Endometrial microvascular endothelial cells (primary cell): ENCODE data around the gene PTPN12. TPM values are rescaled to one million over a fixed set of nuclear protein-coding genes. Genes with fewer than 3 reads are reported as not detected.
"Not testable (repeated sequence)": the region's sequence is repeated elsewhere in the genome, so short reads cannot be mapped to it uniquely, and the experiment has no call there.

Experiments
- in situ Hi-C: cut with HindIII; loops from 2 replicates; pipeline ENCODE4 v1.10.0; 2017; ENCODE audit warnings: low sequenced_read_pairs, low pct_unique_long_range_greater_than_20kb; ENCODE audit errors: inconsistent ontology term
- total RNA-seq: library from RNA; depleted of rRNA; stranded (reverse); fragments of >200 nt; gene quantifications from one replicate; pipeline ENCODE4 v1.2.3, GENCODE V29; 2015; ENCODE audit errors: inconsistent ontology term

PTPN12 gene
- total RNA-seq, 1 donor from 2014 or later, result 73.5 TPM

GRCh38 chr7:77536413-77537135 is 521 bp upstream of the PTPN12 start:
- in situ Hi-C loops, result no loop called here

- in situ Hi-C loops, result no loop called here
These were observed 734 bp downstream of the PTPN12 start for GRCh38 chr7:77537778-77538280.

DNA sequence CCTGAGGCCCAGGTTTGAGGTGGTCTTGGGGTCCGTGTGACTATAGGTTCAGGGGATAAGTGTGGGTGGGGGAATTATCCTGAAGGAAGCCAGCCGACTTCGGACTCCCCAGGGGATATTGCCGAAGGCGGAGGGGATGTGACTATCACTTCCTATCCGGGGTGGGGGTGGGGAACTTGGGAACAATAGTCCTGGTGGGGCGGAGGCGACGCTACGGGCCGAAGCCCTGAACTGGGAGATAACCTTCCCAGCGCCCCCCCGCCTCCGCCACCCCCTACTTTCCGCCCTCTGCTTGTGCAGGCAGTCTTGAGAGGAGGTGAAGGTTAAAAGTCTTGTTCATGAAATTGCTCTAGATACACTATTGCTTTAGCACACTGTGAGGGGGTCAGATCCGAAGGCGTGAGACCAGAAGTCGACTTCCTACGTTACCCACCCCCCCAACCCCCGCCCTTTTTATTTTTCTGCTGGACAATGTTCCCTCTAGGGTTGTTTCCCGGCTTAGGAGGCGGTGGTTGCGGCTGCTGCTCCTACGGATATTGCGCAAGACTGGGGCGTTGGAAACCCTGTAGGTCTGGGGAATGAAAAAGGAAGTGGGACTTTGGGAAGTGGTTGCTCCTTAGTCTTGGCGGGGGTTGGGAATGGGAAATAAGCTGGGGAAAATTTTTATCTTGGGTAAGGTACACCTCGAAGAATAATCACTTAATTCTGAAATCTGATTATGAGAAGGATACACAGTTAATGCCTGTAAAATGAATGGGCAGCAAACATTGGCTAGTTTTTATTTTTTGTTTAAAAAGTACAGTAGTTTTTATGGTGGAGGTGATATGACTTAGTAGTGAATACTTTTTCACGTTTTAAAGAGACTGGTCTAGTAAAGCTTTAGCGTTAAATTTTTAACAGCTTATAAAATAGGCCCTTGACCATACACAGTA is 1.5 kb downstream of the PTPN12 start:
- in situ Hi-C loops, result no loop called here

DNA sequence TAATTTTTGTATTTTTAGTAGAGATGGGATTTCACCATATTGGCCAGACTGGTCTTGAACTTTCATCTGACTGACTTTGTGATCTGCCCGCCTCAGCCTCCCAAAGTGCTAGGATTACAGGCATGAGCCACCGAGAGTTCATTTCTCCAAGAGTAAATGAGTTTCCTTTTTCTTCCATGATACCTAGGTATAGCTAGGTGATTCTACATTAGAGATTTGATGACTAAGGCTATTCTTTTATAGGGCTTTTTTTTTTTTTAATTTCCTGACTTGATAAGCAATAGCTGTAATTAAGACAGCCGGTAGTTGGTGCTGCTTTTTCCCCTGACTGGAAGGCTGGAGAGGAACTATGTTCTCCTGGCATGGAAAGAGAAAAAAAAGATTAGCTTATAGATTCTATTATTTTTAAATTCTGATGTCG is 3.3 kb downstream of the PTPN12 start:
- in situ Hi-C loops, result no loop called here

- in situ Hi-C loops, result not testable (repeated sequence)
These were observed 3.9 kb downstream of the PTPN12 start for GRCh38 chr7:77540993-77541392.

- in situ Hi-C loops, result no loop called here
These were observed 5.3 kb downstream of the PTPN12 start for GRCh38 chr7:77542409-77542808.

DNA sequence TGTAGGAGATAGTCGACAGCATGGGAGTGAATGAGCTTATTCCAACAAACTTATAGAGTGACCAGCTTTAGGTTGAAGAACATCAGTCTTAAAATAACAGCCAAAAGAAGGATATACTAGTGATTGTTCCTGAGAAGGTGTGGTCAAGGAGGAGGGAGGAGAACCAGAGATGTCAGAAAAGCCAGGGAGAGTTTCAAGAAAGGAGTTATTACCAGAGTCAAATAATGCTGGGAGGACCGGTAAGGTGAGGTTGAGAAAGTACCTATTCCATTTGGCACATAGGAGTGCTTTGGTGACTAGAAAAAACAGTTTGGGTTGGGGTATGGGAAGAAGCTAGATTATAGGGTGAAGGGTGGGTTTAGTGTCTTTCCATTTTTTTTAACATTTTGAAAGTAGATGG is 5.8 kb downstream of the PTPN12 start:
- in situ Hi-C loops, result no loop called here

GRCh38 chr7:77543910-77544309 is 6.8 kb downstream of the PTPN12 start:
- in situ Hi-C loops, result no loop called here

DNA sequence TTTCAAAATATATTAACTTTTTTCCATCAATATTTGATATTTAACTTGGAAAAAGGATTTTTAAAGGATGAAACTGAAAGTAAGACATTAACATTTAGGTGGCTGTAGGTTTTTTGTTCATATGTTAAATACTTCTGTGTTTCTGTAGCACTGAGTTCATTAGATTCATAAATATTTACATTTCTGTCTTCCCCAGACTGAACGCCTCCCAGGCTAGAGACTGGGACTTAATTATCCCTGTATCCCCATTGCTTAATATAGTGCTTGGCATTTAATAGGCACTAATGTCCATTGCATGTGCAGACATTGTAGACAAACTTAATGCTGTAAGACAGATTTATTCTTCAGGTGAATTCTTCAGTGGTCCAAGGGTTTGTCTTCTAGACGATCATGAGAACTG is 7.4 kb downstream of the PTPN12 start:
- in situ Hi-C loops, result no loop called here

- in situ Hi-C loops, result no loop called here
These were observed 11.1 kb downstream of the PTPN12 start for GRCh38 chr7:77548206-77548605.

DNA sequence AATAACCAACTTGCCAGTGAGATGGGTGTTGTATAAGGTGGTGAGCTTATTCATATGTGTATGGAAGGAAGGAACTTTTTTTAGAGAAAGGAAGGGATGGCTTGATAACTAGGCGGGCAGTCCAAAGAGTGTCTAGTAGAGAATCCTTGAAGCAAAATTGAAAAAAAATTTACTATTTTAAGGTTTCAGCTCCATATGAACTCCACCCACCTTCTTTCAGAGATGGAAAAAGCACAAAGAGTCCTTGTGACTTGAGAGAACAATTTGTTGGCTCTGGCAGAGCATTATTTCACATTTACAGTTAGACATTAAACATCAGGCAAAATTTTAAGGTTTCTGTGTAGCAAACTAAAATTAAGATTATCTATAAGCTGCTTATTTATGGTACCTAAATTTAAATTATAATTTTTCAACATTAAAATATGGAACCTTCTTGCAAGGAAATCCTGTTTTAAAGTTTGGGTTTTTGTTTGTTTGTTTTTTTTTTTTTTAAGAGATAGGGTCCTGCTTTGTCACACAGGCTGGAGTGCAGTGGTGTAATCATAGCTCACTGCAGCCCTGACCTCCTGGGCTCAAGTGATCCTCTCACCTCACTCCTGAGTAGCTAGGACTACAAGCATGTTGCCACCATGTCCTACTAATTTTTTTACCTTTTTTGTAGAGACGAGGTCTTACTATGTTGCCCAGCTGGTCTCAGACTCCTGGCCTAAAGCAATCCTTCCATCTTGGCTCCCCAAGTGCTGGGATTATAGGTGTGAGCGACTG is 12.2 kb downstream of the PTPN12 start:
- in situ Hi-C loops, result no loop called here

DNA sequence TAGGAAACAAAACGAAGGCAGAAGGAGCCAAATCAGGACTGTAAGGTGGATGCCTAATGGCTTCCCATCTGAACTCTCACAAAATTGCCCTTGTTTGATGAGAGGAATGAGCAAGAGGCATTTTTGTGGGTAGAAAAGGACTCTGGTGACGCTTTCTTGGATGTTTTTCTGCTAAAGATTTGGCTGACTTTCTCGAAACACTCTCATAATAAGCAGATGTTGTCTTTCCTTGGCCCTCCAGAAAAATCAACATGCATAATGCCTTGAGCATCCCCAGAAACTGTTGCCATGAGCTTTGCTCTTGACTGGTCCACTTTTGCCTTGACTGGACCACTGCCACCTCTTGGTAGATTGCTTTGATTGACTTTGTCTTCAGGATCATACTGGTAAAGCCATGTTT is 13.5 kb downstream of the PTPN12 start:
- in situ Hi-C loops, result loop anchor here (10.0 kb wide), 1 partner anchor 136 kb away; the partner anchor contains the start of gene GSAP

GRCh38 chr7:77553123-77553522 is 16.0 kb downstream of the PTPN12 start:
- in situ Hi-C loops, result loop anchor here (10.0 kb wide), 1 partner anchor 138 kb away; the partner anchor contains the start of gene GSAP

DNA sequence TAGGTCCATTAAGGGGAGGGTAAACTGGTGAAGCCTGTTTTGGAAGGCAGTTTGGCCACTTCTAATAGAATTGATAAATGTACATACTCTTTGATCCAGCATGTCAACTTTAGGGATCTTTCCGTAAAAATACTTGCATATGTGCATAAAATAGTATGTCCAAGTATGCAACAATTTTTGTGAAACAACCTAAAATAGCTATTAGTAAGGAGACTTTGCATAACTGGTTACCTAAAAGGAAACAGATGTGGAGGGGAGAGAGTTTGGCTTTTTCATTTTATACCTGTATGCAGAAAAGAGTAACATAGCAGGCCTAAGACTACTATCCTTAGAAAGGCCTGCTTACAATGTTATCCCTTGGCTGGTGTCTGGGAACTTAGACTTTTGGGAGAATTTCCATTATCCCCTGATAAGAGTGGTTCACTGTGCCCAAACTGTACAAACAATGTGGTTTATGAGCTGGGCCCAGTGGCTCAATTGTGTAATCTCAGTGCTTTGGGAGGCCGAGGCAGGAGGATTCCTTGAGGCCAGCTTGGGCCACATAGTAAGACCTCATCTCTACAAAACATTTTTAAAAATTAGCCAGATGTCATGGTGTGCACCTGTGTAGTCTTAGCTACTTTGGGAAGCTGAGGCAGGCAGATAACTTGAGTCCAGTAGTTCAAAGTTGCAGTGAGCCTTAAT is 21.3 kb downstream of the PTPN12 start:
- in situ Hi-C loops, result loop anchor here (10.0 kb wide), 1 partner anchor 144 kb away; the partner anchor contains the start of gene GSAP

DNA sequence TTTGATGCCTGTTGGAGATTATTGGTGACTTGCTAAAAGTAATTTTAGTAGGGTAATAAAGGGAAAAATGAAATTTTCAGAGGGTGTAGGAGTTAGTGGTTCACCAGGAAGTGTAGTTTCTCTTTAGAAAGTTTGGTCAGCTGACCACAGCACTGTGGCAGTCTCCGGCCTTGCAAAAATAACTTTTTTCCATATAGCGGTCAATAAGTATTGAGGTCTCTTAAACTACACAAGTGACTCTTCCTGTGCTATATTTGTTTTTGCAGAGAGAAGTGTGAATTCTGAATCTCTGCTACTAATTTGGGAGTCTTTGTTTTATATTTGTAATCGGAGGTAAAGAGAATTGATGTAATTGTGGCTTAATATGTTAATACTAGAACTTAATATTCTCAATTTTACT is 24.3 kb downstream of the PTPN12 start:
- in situ Hi-C loops, result no loop called here

- in situ Hi-C loops, result no loop called here
These were observed 26.2 kb downstream of the PTPN12 start for GRCh38 chr7:77563275-77563674.

DNA sequence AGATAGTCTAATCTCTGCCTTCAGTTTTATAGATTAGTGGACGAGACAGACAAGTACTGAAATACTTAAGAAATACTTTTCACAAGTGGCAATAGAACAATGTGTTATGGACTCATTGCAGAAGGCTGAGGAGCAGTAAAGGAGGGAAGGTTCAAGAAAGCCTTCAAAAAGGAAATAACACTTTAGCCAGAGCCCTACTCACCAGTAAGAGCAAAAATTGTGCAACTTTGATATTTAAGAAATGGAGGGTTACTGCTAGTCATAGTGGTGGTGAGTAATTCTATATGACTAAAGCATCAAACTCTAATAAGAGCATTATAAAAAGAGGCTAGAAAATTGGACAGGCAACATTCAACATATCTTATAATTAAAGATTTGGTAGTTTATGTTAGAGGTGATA is 28.8 kb downstream of the PTPN12 start:
- in situ Hi-C loops, result no loop called here

DNA sequence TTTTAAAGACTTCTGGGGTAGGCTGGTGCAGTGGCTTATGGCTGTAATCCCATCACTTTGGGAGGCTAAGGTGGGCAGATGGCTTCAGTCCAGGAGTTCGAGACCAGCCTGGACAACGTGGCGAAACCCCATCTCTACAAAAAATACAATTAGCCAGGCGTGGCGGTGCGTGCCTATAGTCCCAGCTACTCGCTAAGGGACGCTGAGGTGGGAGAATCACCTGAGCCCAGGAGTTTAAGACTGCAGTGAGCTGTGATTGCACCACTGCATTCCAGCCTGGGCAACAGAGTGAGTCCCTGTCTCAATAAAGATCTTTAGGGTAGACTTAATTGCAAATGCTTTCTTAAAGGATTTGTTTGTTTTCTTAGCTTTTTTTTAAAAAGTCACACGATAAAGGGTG is 29.3 kb downstream of the PTPN12 start:
- in situ Hi-C loops, result no loop called here
